ENCODE results near the gene POR. TPM values are rescaled to one million over a fixed set of nuclear protein-coding genes. Genes with fewer than 3 reads are reported as not detected.
A peak's percentile ranks its signal among the peaks of the same experiment; 100 is the strongest.

Gene POR
- total and polyA plus RNA-seq, 2 of the 13 experiments (the other 11 are each of a cell fraction or from before 2014, with no cell fraction given): 145 to 266 TPM

DNA sequence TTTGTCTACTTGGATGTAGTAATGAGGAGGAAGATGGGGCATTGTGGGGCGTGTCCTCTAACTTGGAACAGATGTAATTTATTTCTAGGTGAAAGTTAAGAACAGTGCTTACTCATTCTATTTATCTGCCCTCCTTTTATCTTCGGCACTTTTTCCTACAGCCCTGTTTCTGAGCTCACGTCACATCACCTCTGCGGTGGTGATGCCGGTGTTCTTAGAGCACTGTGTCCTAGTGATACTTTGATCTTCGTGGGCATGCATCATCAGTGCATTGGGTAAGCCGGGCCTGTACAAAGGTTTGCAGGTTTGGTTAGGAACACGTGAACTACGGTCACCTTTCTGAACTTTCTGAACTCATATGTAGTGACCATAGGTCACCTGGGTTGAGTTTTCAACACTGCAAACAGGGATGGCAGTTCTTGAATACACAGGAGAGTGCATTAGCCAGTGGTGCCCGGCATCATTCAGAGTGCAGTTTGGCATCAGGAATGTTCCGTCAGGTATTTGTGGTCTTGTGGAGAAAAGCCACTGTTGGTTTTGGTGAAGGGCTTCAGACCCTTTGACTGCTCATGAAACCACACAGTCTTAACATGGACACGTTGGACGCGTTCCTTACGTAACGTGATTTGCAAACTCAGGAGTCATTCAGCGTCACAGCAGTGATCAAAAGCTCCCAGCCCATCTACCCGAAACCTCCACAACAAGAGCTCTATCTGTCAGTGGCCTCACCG lies 5.6 kb downstream of the POR start (continued):
- TF ChIP-seq, protein P1, sequence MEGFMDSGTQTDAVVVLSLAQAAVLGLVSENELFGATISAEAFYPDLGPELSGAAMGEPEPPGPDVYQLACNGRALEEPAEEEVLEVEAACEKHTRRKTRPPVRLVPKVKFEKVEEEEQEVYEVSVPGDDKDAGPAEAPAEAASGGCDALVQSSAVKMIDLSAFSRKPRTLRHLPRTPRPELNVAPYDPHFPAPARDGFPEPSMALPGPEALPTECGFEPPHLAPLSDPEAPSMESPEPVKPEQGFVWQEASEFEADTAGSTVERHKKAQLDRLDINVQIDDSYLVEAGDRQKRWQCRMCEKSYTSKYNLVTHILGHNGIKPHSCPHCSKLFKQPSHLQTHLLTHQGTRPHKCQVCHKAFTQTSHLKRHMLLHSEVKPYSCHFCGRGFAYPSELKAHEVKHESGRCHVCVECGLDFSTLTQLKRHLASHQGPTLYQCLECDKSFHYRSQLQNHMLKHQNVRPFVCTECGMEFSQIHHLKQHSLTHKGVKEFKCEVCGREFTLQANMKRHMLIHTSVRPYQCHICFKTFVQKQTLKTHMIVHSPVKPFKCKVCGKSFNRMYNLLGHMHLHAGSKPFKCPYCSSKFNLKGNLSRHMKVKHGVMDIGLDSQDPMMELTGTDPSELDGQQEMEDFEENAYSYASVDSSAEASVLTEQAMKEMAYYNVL (CRISPR knock-in tag; IDR thresholded peaks at IDR 0.05; ENCODE audit: borderline replicate concordance): peak; percentile 92
- TF ChIP-seq NR2F6 (IDR thresholded peaks at IDR 0.05) (peak; percentile 97), NR2F6 (CRISPR knock-in tag; IDR thresholded peaks at IDR 0.05) (peak; percentile 98), CCDC6 (CRISPR knock-in tag; IDR thresholded peaks at IDR 0.05) (peak; percentile 90), ZNF12 (CRISPR knock-in tag; IDR thresholded peaks at IDR 0.05) (peak; percentile 86), ZNF792 (CRISPR knock-in tag; IDR thresholded peaks at IDR 0.05) (peak; percentile 46; the same call in 1 of the 2 replicates), ZNF644 (CRISPR knock-in tag; IDR thresholded peaks at IDR 0.05; ENCODE audit: low read depth) (no peak; the same call in none of the 2 replicates), ZNF331 (CRISPR knock-in tag; IDR thresholded peaks at IDR 0.05) (peak; percentile 87; the same call in 1 of the 2 replicates), ZNF672 (CRISPR knock-in tag; IDR thresholded peaks at IDR 0.05) (no peak), ZNF558 (CRISPR knock-in tag; IDR thresholded peaks at IDR 0.05; ENCODE audit: borderline replicate concordance) (peak; percentile 78; the same call in 1 of the 2 replicates), HMG20A (CRISPR knock-in tag; IDR thresholded peaks at IDR 0.05; ENCODE audit: borderline replicate concordance) (peak; percentile 90), SUZ12 (IDR thresholded peaks at IDR 0.05; ENCODE audit: low read depth, low read length) (no peak), ESRRA (CRISPR knock-in tag; IDR thresholded peaks at IDR 0.05; ENCODE audit: low read depth) (peak; percentile 98), RFXANK (CRISPR knock-in tag; IDR thresholded peaks at IDR 0.05) (no peak), ZKSCAN5 (CRISPR knock-in tag; IDR thresholded peaks at IDR 0.05) (no peak), ZIK1 (CRISPR knock-in tag; IDR thresholded peaks at IDR 0.05; ENCODE audit: borderline replicate concordance, low read depth) (peak; percentile 52; the same call in 1 of the 2 replicates), HMGA1 (CRISPR knock-in tag; conservative IDR thresholded peaks at IDR 0.05) (no peak), NRL (CRISPR knock-in tag; IDR thresholded peaks at IDR 0.05; ENCODE audit: borderline replicate concordance) (no peak)
- TF ChIP-seq, protein P2, sequence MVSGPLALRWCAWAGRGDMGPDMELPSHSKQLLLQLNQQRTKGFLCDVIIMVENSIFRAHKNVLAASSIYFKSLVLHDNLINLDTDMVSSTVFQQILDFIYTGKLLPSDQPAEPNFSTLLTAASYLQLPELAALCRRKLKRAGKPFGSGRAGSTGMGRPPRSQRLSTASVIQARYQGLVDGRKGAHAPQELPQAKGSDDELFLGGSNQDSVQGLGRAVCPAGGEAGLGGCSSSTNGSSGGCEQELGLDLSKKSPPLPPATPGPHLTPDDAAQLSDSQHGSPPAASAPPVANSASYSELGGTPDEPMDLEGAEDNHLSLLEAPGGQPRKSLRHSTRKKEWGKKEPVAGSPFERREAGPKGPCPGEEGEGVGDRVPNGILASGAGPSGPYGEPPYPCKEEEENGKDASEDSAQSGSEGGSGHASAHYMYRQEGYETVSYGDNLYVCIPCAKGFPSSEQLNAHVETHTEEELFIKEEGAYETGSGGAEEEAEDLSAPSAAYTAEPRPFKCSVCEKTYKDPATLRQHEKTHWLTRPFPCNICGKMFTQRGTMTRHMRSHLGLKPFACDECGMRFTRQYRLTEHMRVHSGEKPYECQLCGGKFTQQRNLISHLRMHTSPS (CRISPR knock-in tag; IDR thresholded peaks at IDR 0.05; ENCODE audit: low read depth): peak; percentile 98
- TF ChIP-seq, protein P3, sequence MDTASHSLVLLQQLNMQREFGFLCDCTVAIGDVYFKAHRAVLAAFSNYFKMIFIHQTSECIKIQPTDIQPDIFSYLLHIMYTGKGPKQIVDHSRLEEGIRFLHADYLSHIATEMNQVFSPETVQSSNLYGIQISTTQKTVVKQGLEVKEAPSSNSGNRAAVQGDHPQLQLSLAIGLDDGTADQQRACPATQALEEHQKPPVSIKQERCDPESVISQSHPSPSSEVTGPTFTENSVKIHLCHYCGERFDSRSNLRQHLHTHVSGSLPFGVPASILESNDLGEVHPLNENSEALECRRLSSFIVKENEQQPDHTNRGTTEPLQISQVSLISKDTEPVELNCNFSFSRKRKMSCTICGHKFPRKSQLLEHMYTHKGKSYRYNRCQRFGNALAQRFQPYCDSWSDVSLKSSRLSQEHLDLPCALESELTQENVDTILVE (CRISPR knock-in tag; IDR thresholded peaks at IDR 0.05): peak; percentile 62; the same call in 1 of the 2 replicates
- TF ChIP-seq, protein P4, sequence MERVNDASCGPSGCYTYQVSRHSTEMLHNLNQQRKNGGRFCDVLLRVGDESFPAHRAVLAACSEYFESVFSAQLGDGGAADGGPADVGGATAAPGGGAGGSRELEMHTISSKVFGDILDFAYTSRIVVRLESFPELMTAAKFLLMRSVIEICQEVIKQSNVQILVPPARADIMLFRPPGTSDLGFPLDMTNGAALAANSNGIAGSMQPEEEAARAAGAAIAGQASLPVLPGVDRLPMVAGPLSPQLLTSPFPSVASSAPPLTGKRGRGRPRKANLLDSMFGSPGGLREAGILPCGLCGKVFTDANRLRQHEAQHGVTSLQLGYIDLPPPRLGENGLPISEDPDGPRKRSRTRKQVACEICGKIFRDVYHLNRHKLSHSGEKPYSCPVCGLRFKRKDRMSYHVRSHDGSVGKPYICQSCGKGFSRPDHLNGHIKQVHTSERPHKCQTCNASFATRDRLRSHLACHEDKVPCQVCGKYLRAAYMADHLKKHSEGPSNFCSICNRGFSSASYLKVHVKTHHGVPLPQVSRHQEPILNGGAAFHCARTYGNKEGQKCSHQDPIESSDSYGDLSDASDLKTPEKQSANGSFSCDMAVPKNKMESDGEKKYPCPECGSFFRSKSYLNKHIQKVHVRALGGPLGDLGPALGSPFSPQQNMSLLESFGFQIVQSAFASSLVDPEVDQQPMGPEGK (CRISPR knock-in tag; IDR thresholded peaks at IDR 0.05): peak; percentile 65
